Sigmoid colon (tissue), 7 donors: ENCODE measurements around the gene BTBD9. TPM values are rescaled to one million over a fixed set of nuclear protein-coding genes. Genes with fewer than 3 reads are reported as not detected.

Source experiments
- DNase-seq: peaks from one replicate; pipeline ENCODE4 v3.0.0-alpha.2; 2019
- H3K27ac ChIP-seq, 4 donors: fragments of 200-600 bp; sonication (generic); one replicate each; pipeline ENCODE4 v1.5.1; 2016 to 2019; ENCODE audit warnings: mild to moderate bottlenecking in 1 of 4
- H3K27me3 ChIP-seq, 3 donors: fragments of 200-600 bp; sonication (generic); one replicate each; pipeline ENCODE4 v1.5.1; 2019; ENCODE audit warnings: mild to moderate bottlenecking in 1 of 3
- H3K36me3 ChIP-seq, 4 donors: fragments of 200-600 bp; sonication (generic); one replicate each; pipeline ENCODE4 v1.5.1; 2016 to 2019
- H3K4me1 ChIP-seq, 4 donors: fragments of 200-600 bp; sonication (generic); one replicate each; pipeline ENCODE4 v1.5.1; 2017 to 2019
- H3K4me3 ChIP-seq, 4 donors: fragments of 200-600 bp; sonication (generic); one replicate each; pipeline ENCODE4 v1.5.1; 2017 to 2019; ENCODE audit warnings: mild to moderate bottlenecking in 2 of 4, moderate library complexity in 1 of 4
- H3K9me3 ChIP-seq, 4 donors: fragments of 200-600 bp in 3 of 4; sonication (generic) in 3 of 4; one replicate each; pipeline versions ENCODE4 v1.5.1 to v1.6.1; 2013 to 2019
- CTCF ChIP-seq, 4 experiments: fragments of 450-650 bp in 3 of 4; fragments of 200-600 bp in 1 of 4; IDR thresholded peaks; one replicate each; pipeline ENCODE4 v1.5.1; 2016 to 2019; ENCODE audit warnings: antibody characterized with exemption in 4 of 4, mild to moderate bottlenecking in 3 of 4, moderate library complexity in 2 of 4
- EP300 ChIP-seq, 4 donors: sonication (generic); formaldehyde crosslinking; IDR thresholded peaks; one replicate each; pipeline ENCODE4 v1.6.1; 2017; ENCODE audit warnings: antibody characterized with exemption in 4 of 4
- POLR2A ChIP-seq, 2 donors: fragments of 450-650 bp; IDR thresholded peaks; one replicate each; pipeline ENCODE4 v1.6.1; 2016; ENCODE audit warnings: antibody characterized with exemption in 2 of 2, mild to moderate bottlenecking in 2 of 2, moderate library complexity in 2 of 2
- POLR2AphosphoS5 ChIP-seq, 4 donors: sonication (generic); formaldehyde crosslinking; IDR thresholded peaks; one replicate each; pipeline ENCODE4 v1.6.1; 2017; ENCODE audit warnings: antibody characterized with exemption in 4 of 4
- WGBS, 2 donors: extraction: QIAGEN DNeasy Blood & Tissue Kit; methylation state at CpG; one replicate each; pipeline ENCODE4 v1.1.7; 2013; 5-methylcytosine and 5-hydroxymethylcytosine counted together
- intact Hi-C: fragments of 100-400 bp; cut with DNase I; formaldehyde crosslinking; loops from one replicate; pipeline ENCODE4 v1.15.1; 2023
- polyA plus RNA-seq, 3 donors: library from polyadenylated mRNA; stranded (reverse); fragments of 200-250 nt; gene quantifications; one replicate each; pipeline ENCODE4 v1.2.3, GENCODE V29; 2013
- total RNA-seq, 4 donors: library from RNA; depleted of rRNA; stranded (reverse); fragments of >200 nt; gene quantifications; one replicate each; pipeline ENCODE4 v1.1.0, GENCODE V29; 2016
- donor health status: healthy with polysubstance abuse.
- donor health status: Bipolar disorder and iron deficiency.
- donor health status: healthy.

The BTBD9 gene
- total and polyA plus RNA-seq, 7 donors: 3.6 to 20.8 (median 10.5) TPM

GRCh38 chr6:38498805-38499445, 140.8 kb downstream of the BTBD9 start:
- WGBS, 2 donors: 74 to 75% methylated on average over 5 of the region's 5 CpGs
- H3K36me3 ChIP-seq: no peaks in the 10 kb centered on the region
- peaks cover 0 to 5% (median 2%) of the 10 kb centered on the region in 4 donors for H3K4me1 ChIP-seq
- intact Hi-C loops: no loop called here
- DNase-seq: no peak
- H3K27me3 ChIP-seq: no peaks in the 10 kb centered on the region
- no peak overlapping the region for H3K27ac ChIP-seq
- TF ChIP-seq CTCF (IDR thresholded peaks at IDR 0.05): no peak
- no peak for TF ChIP-seq POLR2AphosphoS5 (IDR thresholded peaks at IDR 0.05)
- TF ChIP-seq POLR2A (IDR thresholded peaks at IDR 0.05): no peak
- no peak for TF ChIP-seq EP300 (IDR thresholded peaks at IDR 0.05)
- H3K4me3 ChIP-seq: no peak overlapping the region
- no peaks in the 10 kb centered on the region for H3K9me3 ChIP-seq

GRCh38 chr6:38498085-38498484, 141.6 kb downstream of the BTBD9 start:
- peaks cover 0 to 7% (median 0%) of the 10 kb centered on the region in 4 donors for H3K4me1 ChIP-seq
- no peak overlapping the region for H3K27ac ChIP-seq
- H3K36me3 ChIP-seq: no peaks in the 10 kb centered on the region
- intact Hi-C loops: no loop called here
- no peaks in the 10 kb centered on the region for H3K9me3 ChIP-seq
- H3K4me3 ChIP-seq: no peak overlapping the region
- no peak for TF ChIP-seq POLR2A (IDR thresholded peaks at IDR 0.05)
- no peak for TF ChIP-seq CTCF (IDR thresholded peaks at IDR 0.05)
- TF ChIP-seq POLR2AphosphoS5 (IDR thresholded peaks at IDR 0.05): no peak
- TF ChIP-seq EP300 (IDR thresholded peaks at IDR 0.05): no peak
- WGBS, 2 donors: 93 to 97% methylated on average over 1 of the region's 1 CpG
- no peak for DNase-seq
- H3K27me3 ChIP-seq: no peaks in the 10 kb centered on the region

- intact Hi-C loops: no loop called here
- H3K36me3 ChIP-seq: no peaks in the 10 kb centered on the region
- peaks cover 0 to 7% (median 0%) of the 10 kb centered on the region in 4 donors for H3K4me1 ChIP-seq
- H3K4me3 ChIP-seq: no peak overlapping the region
- no peaks in the 10 kb centered on the region for H3K9me3 ChIP-seq
- no peak overlapping the region for H3K27ac ChIP-seq
- DNase-seq: no peak
- 90 to 91% methylated on average over 2 of the region's 2 CpGs for WGBS, 2 donors
- TF ChIP-seq CTCF (IDR thresholded peaks at IDR 0.05): no peak
- no peak for TF ChIP-seq POLR2AphosphoS5 (IDR thresholded peaks at IDR 0.05)
- no peak for TF ChIP-seq POLR2A (IDR thresholded peaks at IDR 0.05)
- TF ChIP-seq EP300 (IDR thresholded peaks at IDR 0.05): no peak
- no peaks in the 10 kb centered on the region for H3K27me3 ChIP-seq
Observed at GRCh38 chr6:38497546-38497945, 142.2 kb downstream of the BTBD9 start.

GRCh38 chr6:38495922-38496635, 143.7 kb downstream of the BTBD9 start:
- Histone ChIP-seq H3K36me3 (no peaks in the 10 kb centered on the region), H3K9me3 (no peaks in the 10 kb centered on the region), H3K27me3 (no peaks in the 10 kb centered on the region), H3K27ac (no peak overlapping the region), H3K4me1 (peaks cover 0 to 7% (median 0%) of the 10 kb centered on the region in 4 donors), H3K4me3 (no peak overlapping the region)
- TF ChIP-seq EP300 (IDR thresholded peaks at IDR 0.05): no peak
- TF ChIP-seq POLR2A (IDR thresholded peaks at IDR 0.05): no peak
- TF ChIP-seq CTCF (IDR thresholded peaks at IDR 0.05): no peak
- 76 to 78% methylated on average over 5 of the region's 5 CpGs for WGBS, 2 donors
- intact Hi-C loops: loop anchor here (2.0 kb wide), 1 partner anchor 705 kb away; no protein-coding TSS in a partner anchor
- DNase-seq: no peak
